Transverse colon (tissue), 3 donors: ENCODE measurements around the gene ZNF423.

Source experiments
- POLR2A ChIP-seq: fragments of 450-650 bp; IDR thresholded peaks from one replicate; pipeline ENCODE4 v1.6.1; 2016; ENCODE audit warnings: antibody characterized with exemption, mild to moderate bottlenecking, moderate library complexity
- TF ChIP-seq, protein P1 (sequence below), 5 experiments: fragments of 200-600 bp in 3 of 5; fragments of 450-650 bp in 2 of 5; sonication (generic) in 3 of 5; IDR thresholded peaks; 1 replicate in 2 of 5; 2 replicates in 3 of 5; pipeline ENCODE4 v1.5.1; 2016 to 2017; ENCODE audit warnings: antibody characterized with exemption in 5 of 5, inconsistent platforms in 3 of 5, mild to moderate bottlenecking in 2 of 5, moderate library complexity in 1 of 5

GRCh38 chr16:49858200-49859124, 2.5 kb upstream of the ZNF423 start:
- TF ChIP-seq, protein P1, sequence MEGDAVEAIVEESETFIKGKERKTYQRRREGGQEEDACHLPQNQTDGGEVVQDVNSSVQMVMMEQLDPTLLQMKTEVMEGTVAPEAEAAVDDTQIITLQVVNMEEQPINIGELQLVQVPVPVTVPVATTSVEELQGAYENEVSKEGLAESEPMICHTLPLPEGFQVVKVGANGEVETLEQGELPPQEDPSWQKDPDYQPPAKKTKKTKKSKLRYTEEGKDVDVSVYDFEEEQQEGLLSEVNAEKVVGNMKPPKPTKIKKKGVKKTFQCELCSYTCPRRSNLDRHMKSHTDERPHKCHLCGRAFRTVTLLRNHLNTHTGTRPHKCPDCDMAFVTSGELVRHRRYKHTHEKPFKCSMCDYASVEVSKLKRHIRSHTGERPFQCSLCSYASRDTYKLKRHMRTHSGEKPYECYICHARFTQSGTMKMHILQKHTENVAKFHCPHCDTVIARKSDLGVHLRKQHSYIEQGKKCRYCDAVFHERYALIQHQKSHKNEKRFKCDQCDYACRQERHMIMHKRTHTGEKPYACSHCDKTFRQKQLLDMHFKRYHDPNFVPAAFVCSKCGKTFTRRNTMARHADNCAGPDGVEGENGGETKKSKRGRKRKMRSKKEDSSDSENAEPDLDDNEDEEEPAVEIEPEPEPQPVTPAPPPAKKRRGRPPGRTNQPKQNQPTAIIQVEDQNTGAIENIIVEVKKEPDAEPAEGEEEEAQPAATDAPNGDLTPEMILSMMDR (IDR thresholded peaks at IDR 0.05): no peak
- TF ChIP-seq POLR2A: peak; percentile 14
